ENCODE results near the gene STEAP2.

The STEAP2 gene

DNA sequence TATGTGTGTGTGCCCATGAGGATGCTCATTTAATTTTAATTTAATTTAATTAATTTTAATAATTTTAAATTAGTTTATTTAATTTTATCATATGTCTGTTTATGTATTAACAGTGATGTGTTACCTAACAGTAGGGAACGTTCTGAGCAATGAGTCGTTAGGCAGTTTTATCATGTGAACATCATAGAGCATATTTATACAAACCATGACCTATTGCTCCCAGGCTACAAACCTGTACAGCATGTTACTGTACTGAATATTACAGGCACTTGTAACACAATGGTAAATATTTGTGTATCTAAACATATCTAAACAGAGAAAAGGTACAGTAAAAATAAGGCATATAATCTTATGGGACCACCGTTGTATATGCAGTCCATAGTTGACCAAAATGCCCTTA, 19.8 kb downstream of the STEAP2 start:
- in situ Hi-C loops (cut with MboI; ENCODE audit: low sequenced_read_pairs) = no loop called here
- no peaks in the 10 kb centered on the region for H3K9me3 ChIP-seq
- no peaks in the 10 kb centered on the region for H3K36me3 ChIP-seq (replicated peaks)
- no peaks in the 10 kb centered on the region for H3K27me3 ChIP-seq (ENCODE audit: low read depth)
- no peak for DNase-seq (ENCODE audit: low spot score in 2 of 2)
- H3K4me1 ChIP-seq = peaks cover under 1% of the 10 kb centered on the region
- no peak overlapping the region for H3K4me3 ChIP-seq

DNA sequence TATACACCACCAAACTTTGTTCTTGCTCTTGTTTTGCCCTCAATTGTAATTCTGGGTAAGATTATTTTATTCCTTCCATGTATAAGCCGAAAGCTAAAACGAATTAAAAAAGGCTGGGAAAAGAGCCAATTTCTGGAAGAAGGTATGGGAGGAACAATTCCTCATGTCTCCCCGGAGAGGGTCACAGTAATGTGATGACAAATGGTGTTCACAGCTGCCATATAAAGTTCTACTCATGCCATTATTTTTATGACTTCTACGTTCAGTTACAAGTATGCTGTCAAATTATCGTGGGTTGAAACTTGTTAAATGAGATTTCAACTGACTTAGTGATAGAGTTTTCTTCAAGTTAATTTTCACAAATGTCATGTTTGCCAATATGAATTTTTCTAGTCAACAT, 20.9 kb downstream of the STEAP2 start:
- Histone ChIP-seq H3K4me1 (peaks cover 5% of the 10 kb centered on the region), H3K36me3 (replicated peaks) (no peaks in the 10 kb centered on the region), H3K27me3 (ENCODE audit: low read depth) (no peaks in the 10 kb centered on the region), H3K4me3 (no peak overlapping the region), H3K9me3 (no peaks in the 10 kb centered on the region)
- no peak for DNase-seq (ENCODE audit: low spot score in 2 of 2)
- in situ Hi-C loops (cut with MboI; ENCODE audit: low sequenced_read_pairs) = no loop called here

DNA sequence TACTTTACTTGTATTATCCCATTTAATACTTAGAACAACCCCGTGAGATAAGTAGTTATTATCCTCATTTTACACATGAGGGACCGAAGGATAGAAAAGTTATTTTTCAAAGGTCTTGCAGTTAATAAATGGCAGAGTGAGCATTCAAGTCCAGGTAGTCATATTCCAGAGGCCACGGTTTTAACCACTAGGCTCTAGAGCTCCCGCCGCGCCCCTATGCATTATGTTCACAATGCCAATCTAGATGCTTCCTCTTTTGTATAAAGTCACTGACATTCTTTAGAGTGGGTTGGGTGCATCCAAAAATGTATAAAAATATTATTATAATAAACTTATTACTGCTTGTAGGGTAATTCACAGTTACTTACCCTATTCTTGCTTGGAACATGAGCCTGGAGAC, 22.0 kb downstream of the STEAP2 start:
- no peaks in the 10 kb centered on the region for H3K27me3 ChIP-seq (ENCODE audit: low read depth)
- in situ Hi-C loops (cut with MboI; ENCODE audit: low sequenced_read_pairs) = no loop called here
- H3K4me1 ChIP-seq = peaks cover 5% of the 10 kb centered on the region
- H3K9me3 ChIP-seq = no peaks in the 10 kb centered on the region
- no peaks in the 10 kb centered on the region for H3K36me3 ChIP-seq (replicated peaks)
- DNase-seq (ENCODE audit: low spot score in 2 of 2) = no peak
- no peak overlapping the region for H3K4me3 ChIP-seq

DNA sequence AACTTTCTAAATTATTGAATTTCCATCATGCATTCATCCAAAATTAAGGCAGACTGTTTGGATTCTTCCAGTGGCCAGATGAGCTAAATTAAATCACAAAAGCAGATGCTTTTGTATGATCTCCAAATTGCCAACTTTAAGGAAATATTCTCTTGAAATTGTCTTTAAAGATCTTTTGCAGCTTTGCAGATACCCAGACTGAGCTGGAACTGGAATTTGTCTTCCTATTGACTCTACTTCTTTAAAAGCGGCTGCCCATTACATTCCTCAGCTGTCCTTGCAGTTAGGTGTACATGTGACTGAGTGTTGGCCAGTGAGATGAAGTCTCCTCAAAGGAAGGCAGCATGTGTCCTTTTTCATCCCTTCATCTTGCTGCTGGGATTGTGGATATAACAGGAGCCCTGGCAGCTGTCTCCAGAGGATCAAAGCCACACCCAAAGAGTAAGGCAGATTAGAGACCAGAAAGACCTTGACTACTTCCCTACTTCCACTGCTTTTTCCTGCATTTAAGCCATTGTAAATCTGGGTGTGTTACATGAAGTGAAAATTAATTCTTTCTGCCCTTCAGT, 25.3 kb downstream of the STEAP2 start:
- H3K36me3 ChIP-seq (replicated peaks) = no peaks in the 10 kb centered on the region
- in situ Hi-C loops (cut with MboI; ENCODE audit: low sequenced_read_pairs) = no loop called here

DNA sequence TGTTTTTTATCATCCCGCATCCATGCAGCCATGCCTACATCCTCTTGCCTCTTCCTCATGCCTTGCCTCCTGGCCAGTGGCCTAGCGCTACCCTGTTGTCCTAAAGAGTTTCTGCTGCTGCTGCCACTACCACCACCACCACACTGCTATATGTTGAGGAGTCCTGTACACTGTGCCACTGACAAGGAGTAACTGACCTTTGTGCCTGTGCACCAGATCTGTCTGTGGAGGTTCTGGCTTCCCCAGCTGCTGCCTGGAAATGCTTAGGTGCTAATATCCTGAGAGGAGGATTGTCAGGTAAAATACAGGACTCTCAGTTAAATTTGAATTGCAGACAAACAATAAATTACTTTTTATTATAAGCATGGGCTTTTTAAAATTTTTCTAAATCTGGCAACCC, 26.5 kb downstream of the STEAP2 start:
- Histone ChIP-seq H3K9me3 (no peaks in the 10 kb centered on the region), H3K36me3 (replicated peaks) (no peaks in the 10 kb centered on the region), H3K27me3 (ENCODE audit: low read depth) (no peaks in the 10 kb centered on the region), H3K4me1 (peaks cover 5% of the 10 kb centered on the region), H3K4me3 (no peak overlapping the region)
- DNase-seq (ENCODE audit: low spot score in 2 of 2) = no peak
- in situ Hi-C loops (cut with MboI; ENCODE audit: low sequenced_read_pairs) = no loop called here

More for the DNA sequence above, 25.3 kb downstream of the STEAP2 start:
- H3K4me3 ChIP-seq = no peak overlapping the region
- H3K9me3 ChIP-seq = no peaks in the 10 kb centered on the region
- DNase-seq (ENCODE audit: low spot score in 2 of 2) = peak; percentile 42 to 47
- H3K27me3 ChIP-seq (ENCODE audit: low read depth) = no peaks in the 10 kb centered on the region
- peaks cover 5% of the 10 kb centered on the region for H3K4me1 ChIP-seq

DNA sequence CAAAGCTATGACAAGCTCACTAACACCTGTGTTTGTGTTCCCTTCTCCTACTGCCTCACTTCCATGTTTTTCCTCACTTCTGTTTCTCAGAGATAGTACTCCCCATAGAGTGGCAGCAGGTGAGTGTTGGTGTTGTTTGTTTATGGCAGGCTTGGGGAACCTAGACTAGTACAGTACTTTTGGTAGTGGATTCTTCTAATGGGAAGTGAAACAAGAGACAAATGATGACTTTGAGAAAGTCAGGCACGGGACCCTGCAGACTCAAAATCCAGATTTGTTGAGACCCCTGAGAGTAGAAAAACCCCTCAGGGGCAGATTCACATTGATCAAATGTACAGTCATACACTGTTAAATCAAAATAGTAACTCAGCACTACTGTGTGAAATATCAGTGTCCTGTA, 27.0 kb downstream of the STEAP2 start:
- Histone ChIP-seq H3K9me3 (no peaks in the 10 kb centered on the region), H3K27me3 (ENCODE audit: low read depth) (no peaks in the 10 kb centered on the region), H3K4me1 (peaks cover 5% of the 10 kb centered on the region), H3K4me3 (no peak overlapping the region), H3K36me3 (replicated peaks) (no peaks in the 10 kb centered on the region)
- in situ Hi-C loops (cut with MboI; ENCODE audit: low sequenced_read_pairs) = no loop called here
- DNase-seq (ENCODE audit: low spot score in 2 of 2) = no peak

DNA sequence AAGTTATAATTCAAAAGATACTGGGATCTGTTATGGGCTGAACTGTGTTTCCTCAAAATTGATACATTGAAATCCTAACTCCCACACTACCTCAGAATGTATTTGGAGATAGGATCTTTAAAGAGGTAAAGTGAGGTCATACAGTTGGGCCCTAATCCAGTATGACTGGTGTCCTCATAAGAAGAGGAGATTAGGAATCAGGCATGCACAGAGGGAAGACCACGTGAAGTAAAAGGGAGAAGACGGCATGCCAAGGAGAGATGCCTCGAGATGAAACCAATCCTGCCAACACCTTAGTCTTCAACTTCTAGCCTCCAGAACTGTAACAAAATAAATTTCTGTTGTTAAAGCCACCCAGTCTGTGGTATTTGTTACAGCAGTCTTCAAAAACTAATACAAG, 27.5 kb downstream of the STEAP2 start:
- Histone ChIP-seq H3K27me3 (ENCODE audit: low read depth) (no peaks in the 10 kb centered on the region), H3K4me3 (no peak overlapping the region), H3K9me3 (no peaks in the 10 kb centered on the region), H3K4me1 (peaks cover 5% of the 10 kb centered on the region), H3K36me3 (replicated peaks) (no peaks in the 10 kb centered on the region)
- DNase-seq (ENCODE audit: low spot score in 2 of 2) = no peak
- in situ Hi-C loops (cut with MboI; ENCODE audit: low sequenced_read_pairs) = no loop called here

DNA sequence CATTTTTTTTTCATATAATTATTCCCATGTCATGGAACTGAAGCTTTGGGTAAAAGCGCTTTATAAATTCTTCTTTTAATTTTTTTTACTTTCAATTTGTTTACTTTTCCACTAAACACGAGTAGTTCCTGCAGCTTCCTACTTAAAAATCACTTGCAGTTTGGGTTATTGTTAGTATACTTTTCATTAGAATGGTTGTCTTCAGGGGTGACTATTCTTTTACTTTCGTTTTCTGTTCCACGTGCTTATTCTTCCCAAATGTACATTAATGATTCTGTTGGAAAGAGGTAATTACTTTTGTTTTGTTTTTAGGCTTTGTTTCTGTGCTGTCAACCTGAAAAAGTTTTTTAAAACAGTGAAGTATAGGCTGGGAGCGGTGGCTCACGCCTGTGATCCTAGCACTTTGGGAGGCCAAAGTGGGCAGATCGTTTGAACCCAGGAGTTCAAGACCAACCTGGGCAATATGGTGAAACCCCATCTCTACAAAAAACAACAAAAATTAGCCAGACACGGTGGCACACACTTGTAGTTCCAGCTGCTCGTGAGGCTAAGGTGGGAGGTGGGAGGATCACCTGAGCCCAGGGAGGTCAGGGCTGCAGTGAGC, 28.2 kb downstream of the STEAP2 start:
- H3K9me3 ChIP-seq = no peaks in the 10 kb centered on the region
- peaks cover 5% of the 10 kb centered on the region for H3K4me1 ChIP-seq
- no peak overlapping the region for H3K4me3 ChIP-seq
- in situ Hi-C loops (cut with MboI; ENCODE audit: low sequenced_read_pairs) = no loop called here
- no peaks in the 10 kb centered on the region for H3K36me3 ChIP-seq (replicated peaks)
- H3K27me3 ChIP-seq (ENCODE audit: low read depth) = no peaks in the 10 kb centered on the region
- no peak for DNase-seq (ENCODE audit: low spot score in 2 of 2)

DNA sequence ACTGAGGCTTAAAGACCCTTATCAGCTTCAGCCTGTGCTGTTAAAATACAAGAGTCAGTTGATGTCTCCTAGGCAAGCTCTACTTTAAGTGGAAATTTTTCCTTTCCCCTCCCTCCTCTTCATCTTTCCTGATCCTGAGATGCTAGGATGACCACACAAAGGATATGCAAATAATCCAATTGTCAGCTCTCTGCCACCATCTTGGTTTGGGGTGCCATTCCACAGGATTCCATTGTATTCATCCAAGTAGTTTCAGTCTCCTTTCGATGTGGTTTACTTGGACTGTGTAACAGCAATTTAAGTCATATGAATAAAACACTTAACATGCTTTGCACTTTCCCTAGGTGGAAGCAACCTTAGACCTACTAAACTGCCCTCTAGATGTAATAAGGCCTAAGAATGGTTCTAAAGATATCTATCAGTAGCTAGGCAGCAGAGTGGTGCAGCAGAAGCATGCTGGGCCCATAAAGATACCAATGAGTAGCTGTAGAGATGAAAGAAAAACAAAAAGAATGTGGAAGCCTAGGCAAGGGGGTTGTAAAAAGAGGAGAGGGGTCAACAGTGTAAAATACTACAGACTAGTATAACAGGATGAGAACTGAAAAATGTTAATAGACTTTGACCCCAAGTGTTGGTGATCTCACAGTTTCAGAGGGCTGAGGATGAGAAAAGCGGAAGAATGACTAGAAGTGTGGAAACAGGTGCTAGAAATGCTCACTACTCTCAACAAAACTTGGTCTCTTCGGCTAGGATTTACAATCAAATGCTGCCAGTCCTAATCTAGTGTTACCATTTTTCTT, 31.0 kb downstream of the STEAP2 start:
- DNase-seq (ENCODE audit: low spot score in 2 of 2) = no peak
- H3K9me3 ChIP-seq = no peaks in the 10 kb centered on the region
- no peak overlapping the region for H3K4me3 ChIP-seq
- in situ Hi-C loops (cut with MboI; ENCODE audit: low sequenced_read_pairs) = no loop called here
- H3K27me3 ChIP-seq (ENCODE audit: low read depth) = no peaks in the 10 kb centered on the region
- H3K4me1 ChIP-seq = peaks cover 3% of the 10 kb centered on the region; the same call in 1 of the 2 replicates
- no peaks in the 10 kb centered on the region for H3K36me3 ChIP-seq (replicated peaks)

DNA sequence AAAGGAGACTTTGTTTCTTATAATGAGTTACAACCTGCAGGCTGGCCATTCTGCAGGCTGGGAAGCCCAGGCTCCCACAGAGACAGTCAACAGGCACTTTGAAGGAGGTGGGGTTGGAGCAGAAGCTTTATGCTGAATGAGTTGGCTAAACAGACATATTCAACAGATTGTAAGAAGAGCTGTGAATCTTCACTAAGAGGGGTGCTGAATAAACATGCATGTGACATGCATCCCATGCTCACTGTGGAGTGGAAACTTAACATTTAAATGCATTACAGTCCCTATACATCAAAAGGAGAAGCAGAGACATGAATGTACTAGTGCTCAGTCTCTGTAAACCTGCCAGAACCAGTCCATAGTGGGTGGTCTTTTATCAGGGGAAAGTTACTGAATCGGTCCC, 32.0 kb downstream of the STEAP2 start:
- no peak for DNase-seq (ENCODE audit: low spot score in 2 of 2)
- in situ Hi-C loops (cut with MboI; ENCODE audit: low sequenced_read_pairs) = no loop called here
- Histone ChIP-seq H3K9me3 (no peaks in the 10 kb centered on the region), H3K4me3 (no peak overlapping the region), H3K36me3 (replicated peaks) (no peaks in the 10 kb centered on the region), H3K27me3 (ENCODE audit: low read depth) (no peaks in the 10 kb centered on the region), H3K4me1 (peaks cover 3% of the 10 kb centered on the region; the same call in 1 of the 2 replicates)

DNA sequence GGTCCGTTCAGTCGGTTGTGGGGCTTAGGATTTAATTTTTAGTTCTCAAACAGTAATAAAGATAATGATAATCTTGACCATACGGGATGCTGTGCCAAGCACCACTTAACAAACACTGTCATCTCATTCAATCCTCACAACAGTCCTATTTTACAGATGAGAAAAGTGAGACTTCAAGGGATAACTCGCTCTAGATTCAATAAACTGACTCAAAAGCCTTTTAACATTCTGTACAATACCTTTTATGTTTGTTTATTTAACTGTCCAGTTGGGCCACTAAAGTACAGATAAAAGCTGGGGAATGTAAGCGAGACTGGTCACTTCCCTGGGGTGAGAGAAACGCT, 33.0 kb downstream of the STEAP2 start:
- Histone ChIP-seq H3K4me1 (peaks cover 3% of the 10 kb centered on the region; the same call in 1 of the 2 replicates), H3K36me3 (replicated peaks) (no peaks in the 10 kb centered on the region), H3K27me3 (ENCODE audit: low read depth) (no peaks in the 10 kb centered on the region), H3K4me3 (peak overlapping the region; percentile 62), H3K9me3 (no peaks in the 10 kb centered on the region)
- DNase-seq (ENCODE audit: low spot score in 2 of 2) = no peak
- in situ Hi-C loops (cut with MboI; ENCODE audit: low sequenced_read_pairs) = no loop called here

DNA sequence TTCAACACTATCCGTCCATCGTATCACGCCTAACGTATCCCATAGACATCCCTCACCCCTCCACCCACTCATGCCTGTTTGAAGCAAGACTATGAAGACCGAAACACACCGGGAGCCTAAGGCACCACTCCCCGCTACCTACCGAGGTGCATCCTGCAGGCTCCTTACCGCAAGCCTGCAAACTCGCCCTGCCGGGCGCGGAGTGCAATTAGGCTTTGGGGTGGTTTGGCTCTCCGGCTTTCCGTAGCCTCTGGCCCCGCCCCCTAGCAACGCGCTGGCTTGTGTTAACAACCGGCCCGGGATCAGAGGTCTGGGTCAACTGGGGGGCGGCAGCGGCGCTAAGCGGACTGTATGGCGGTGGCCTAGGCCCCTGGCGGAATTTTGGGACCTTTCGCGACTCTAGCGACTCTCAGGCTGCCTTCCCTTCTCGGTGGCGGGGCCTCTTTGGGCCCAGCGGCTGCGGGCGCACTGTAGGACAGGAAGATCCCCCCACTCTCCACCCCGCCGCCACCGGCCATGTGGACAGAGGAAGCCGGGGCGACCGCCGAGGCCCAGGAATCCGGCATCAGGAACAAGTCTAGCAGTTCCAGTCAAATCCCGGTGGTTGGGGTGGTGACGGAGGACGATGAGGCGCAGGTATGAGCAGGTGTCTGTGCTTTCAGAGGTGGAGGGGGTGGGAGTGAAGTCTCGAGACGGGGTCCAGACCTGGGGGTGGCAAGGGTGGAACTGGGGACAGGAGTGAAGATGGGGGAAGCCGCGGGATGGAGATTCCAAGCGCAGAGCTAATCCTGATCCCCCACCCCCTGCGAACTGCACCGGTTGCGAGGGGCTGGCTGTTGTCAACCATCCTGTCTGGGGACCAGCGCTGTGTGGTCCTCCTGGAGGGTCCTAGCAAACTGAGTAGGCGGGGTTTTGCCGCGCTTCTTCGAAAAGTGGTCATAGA, 33.6 kb downstream of the STEAP2 start, which contains the start of gene CFAP69:
Gene CFAP69, plus strand, starts transcription at position 266 of the 943 bp plus-strand sequence. Its CDS starts 251 bp downstream, at position 517.
- Histone ChIP-seq H3K4me3 (peak within 1 kb of the TSS; percentile 62), H3K36me3 (replicated peaks) (no peaks in the 10 kb centered on the region), H3K4me1 (peaks cover 3% of the 10 kb centered on the region; the same call in 1 of the 2 replicates), H3K27me3 (ENCODE audit: low read depth) (no peaks in the 10 kb centered on the region), H3K9me3 (no peaks in the 10 kb centered on the region)
- peak; percentile 79 to 96 for DNase-seq (ENCODE audit: low spot score in 2 of 2)
- in situ Hi-C loops (cut with MboI; ENCODE audit: low sequenced_read_pairs) = no loop called here

DNA sequence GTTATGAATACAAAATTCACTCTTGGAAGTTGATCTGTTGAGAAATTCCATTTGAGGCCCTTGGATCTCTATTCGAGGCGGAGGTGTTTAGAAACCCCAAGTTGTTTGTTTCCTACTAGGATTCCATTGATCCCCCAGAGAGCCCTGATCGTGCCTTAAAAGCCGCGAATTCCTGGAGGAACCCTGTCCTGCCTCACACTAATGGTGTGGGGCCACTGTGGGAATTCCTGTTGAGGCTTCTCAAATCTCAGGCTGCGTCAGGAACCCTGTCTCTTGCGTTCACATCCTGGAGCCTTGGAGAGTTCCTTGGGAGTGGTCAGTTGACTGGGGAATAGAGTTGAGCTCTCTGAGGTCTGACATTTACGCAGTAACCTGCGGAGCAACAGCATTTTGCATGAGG, 34.6 kb downstream of the STEAP2 start:
- Histone ChIP-seq H3K4me3 (no peak overlapping the region), H3K9me3 (no peaks in the 10 kb centered on the region), H3K36me3 (replicated peaks) (no peaks in the 10 kb centered on the region), H3K27me3 (ENCODE audit: low read depth) (no peaks in the 10 kb centered on the region), H3K4me1 (peaks cover 8% of the 10 kb centered on the region; the same call in 1 of the 2 replicates)
- DNase-seq (ENCODE audit: low spot score in 2 of 2) = no peak
- in situ Hi-C loops (cut with MboI; ENCODE audit: low sequenced_read_pairs) = no loop called here

All from HAP-1 (cell line).